ENCODE measurements around the gene RNF111. TPM values are rescaled to one million over a fixed set of nuclear protein-coding genes. Genes with fewer than 3 reads are reported as not detected.
"Not testable (repeated sequence)": the region's sequence is repeated elsewhere in the genome, so short reads cannot be mapped to it uniquely, and the experiment has no call there.

RNF111 gene
- total and polyA plus RNA-seq, 5 donors = 8.0 to 29.4 (median 24.8) TPM

- DNase-seq; H3K4me3 ChIP-seq (ENCODE audit: low read length); H3K4me1 ChIP-seq (ENCODE audit: control insufficient read depth, insufficient read depth, low read length); ATAC-seq; H3K9me3 ChIP-seq (ENCODE audit: control insufficient read depth, low read length); intact Hi-C loops (cut with DNase I); H3K27ac ChIP-seq (ENCODE audit: low read length); H3K27me3 ChIP-seq (ENCODE audit: control insufficient read depth, insufficient read depth): not testable (repeated sequence)
- 98% methylated on average over 10 of the region's 10 CpGs for WGBS
Observed at GRCh38 chr15:59000251-59000650, 12.8 kb downstream of the RNF111 start.

DNA sequence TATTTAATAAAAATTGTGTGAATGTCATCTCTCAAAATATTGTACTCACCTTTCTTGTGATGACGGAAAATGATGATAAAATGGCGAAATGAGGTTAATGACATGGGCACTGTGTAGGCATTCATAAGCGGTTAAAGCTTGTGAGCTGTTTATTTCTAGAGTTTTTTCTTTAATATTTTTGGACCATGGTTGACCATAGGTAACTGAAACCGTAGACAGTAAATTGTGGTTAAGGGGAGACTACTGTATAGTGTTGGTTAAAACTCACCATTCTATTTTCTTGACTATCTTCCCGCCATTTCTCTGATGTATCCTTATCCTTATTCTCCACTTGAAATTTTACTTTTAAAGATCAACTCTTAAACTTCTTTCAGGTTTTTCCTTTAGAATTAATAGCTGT is 14.5 kb downstream of the RNF111 start:
- no peak overlapping the region for H3K4me3 ChIP-seq (ENCODE audit: low read length)
- H3K27me3 ChIP-seq (ENCODE audit: control insufficient read depth, insufficient read depth) = no peaks in the 10 kb centered on the region
- H3K9me3 ChIP-seq (ENCODE audit: control insufficient read depth, low read length) = no peaks in the 10 kb centered on the region
- 96% methylated on average over 5 of the region's 5 CpGs for WGBS
- no peak for ATAC-seq
- no peak for DNase-seq
- H3K27ac ChIP-seq (ENCODE audit: low read length) = no peak overlapping the region
- intact Hi-C loops (cut with DNase I) = no loop called here
- no peaks in the 10 kb centered on the region for H3K4me1 ChIP-seq (ENCODE audit: control insufficient read depth, insufficient read depth, low read length)

- Histone ChIP-seq H3K9me3 (ENCODE audit: control insufficient read depth, low read length) (no peaks in the 10 kb centered on the region), H3K4me3 (ENCODE audit: low read length) (no peak overlapping the region), H3K27me3 (ENCODE audit: control insufficient read depth, insufficient read depth) (no peaks in the 10 kb centered on the region), H3K27ac (ENCODE audit: low read length) (no peak overlapping the region), H3K4me1 (ENCODE audit: control insufficient read depth, insufficient read depth, low read length) (no peaks in the 10 kb centered on the region)
- ATAC-seq = no peak
- intact Hi-C loops (cut with DNase I) = no loop called here
- no peak for DNase-seq
- WGBS = 84% methylated on average over 2 of the region's 2 CpGs
Observed at GRCh38 chr15:59002418-59002859, 15.0 kb downstream of the RNF111 start.

GRCh38 chr15:59005579-59005978 is 18.1 kb downstream of the RNF111 start:
- WGBS = 84% methylated on average over 5 of the region's 5 CpGs
- no peak overlapping the region for H3K4me3 ChIP-seq (ENCODE audit: low read length)
- ATAC-seq = no peak

GRCh38 chr15:59008086-59008485 is 20.6 kb downstream of the RNF111 start:
- Histone ChIP-seq H3K4me1 (ENCODE audit: control insufficient read depth, insufficient read depth, low read length) (no peaks in the 10 kb centered on the region), H3K4me3 (ENCODE audit: low read length) (no peak overlapping the region), H3K27ac (ENCODE audit: low read length) (no peak overlapping the region), H3K9me3 (ENCODE audit: control insufficient read depth, low read length) (no peaks in the 10 kb centered on the region), H3K27me3 (ENCODE audit: control insufficient read depth, insufficient read depth) (no peaks in the 10 kb centered on the region)
- WGBS = 89% methylated on average over 6 of the region's 6 CpGs
- DNase-seq (no peak), ATAC-seq (no peak)
- intact Hi-C loops (cut with DNase I) = no loop called here

More at GRCh38 chr15:59005579-59005978, 18.1 kb downstream of the RNF111 start:
- Histone ChIP-seq H3K4me1 (ENCODE audit: control insufficient read depth, insufficient read depth, low read length) (no peaks in the 10 kb centered on the region), H3K9me3 (ENCODE audit: control insufficient read depth, low read length) (no peaks in the 10 kb centered on the region), H3K27ac (ENCODE audit: low read length) (no peak overlapping the region), H3K27me3 (ENCODE audit: control insufficient read depth, insufficient read depth) (no peaks in the 10 kb centered on the region)
- no peak for DNase-seq
- intact Hi-C loops (cut with DNase I) = no loop called here

- Histone ChIP-seq H3K9me3 (ENCODE audit: control insufficient read depth, low read length) (no peaks in the 10 kb centered on the region), H3K4me3 (ENCODE audit: low read length) (no peak overlapping the region), H3K4me1 (ENCODE audit: control insufficient read depth, insufficient read depth, low read length) (peaks cover 2% of the 10 kb centered on the region), H3K27me3 (ENCODE audit: control insufficient read depth, insufficient read depth) (no peaks in the 10 kb centered on the region), H3K27ac (ENCODE audit: low read length) (no peak overlapping the region)
- intact Hi-C loops (cut with DNase I) = no loop called here
- no peak for DNase-seq
- ATAC-seq = no peak
- 62% methylated on average over 3 of the region's 3 CpGs for WGBS
Observed at GRCh38 chr15:59011262-59011952, 23.9 kb downstream of the RNF111 start.

DNA sequence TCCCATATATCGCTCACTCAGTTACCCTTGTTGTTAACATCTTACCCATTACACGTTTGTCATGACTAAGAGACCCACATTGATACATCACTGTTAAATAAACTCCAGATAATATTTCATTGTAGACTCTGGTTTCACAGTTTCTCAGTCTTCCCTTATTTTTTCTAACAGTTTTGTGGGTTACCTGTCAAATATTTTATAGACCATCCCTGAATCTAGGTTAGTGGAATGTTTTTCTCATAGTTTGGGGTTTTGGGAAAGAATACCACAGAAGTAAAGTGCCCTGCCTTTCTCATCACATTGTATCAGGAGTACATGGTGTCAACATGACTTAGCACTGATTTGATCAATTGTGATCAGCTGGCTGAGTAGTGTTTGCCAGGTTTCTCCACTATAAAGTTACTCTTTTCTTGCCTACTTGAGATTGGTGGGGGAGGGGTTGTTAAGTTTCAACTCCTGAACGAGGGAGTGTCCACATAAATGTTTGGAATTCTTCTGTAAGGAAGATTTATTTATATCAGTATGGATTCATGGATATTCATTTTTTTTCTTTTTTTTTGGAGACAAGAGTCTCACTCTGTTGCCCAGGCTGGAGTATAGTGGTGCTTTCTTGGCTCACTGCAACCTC is 25.9 kb downstream of the RNF111 start:
- ATAC-seq = no peak
- Histone ChIP-seq H3K27ac (ENCODE audit: low read length) (no peak overlapping the region), H3K4me1 (ENCODE audit: control insufficient read depth, insufficient read depth, low read length) (peaks cover 2% of the 10 kb centered on the region), H3K4me3 (ENCODE audit: low read length) (no peak overlapping the region), H3K27me3 (ENCODE audit: control insufficient read depth, insufficient read depth) (no peaks in the 10 kb centered on the region), H3K9me3 (ENCODE audit: control insufficient read depth, low read length) (no peaks in the 10 kb centered on the region)
- WGBS = 83% methylated on average over 3 of the region's 3 CpGs
- intact Hi-C loops (cut with DNase I) = no loop called here
- no peak for DNase-seq

- no peak for ATAC-seq
- WGBS = 100% methylated on average over 1 of the region's 1 CpG
- Histone ChIP-seq H3K27ac (ENCODE audit: low read length) (no peak overlapping the region), H3K9me3 (ENCODE audit: control insufficient read depth, low read length) (no peaks in the 10 kb centered on the region), H3K4me1 (ENCODE audit: control insufficient read depth, insufficient read depth, low read length) (peaks cover 2% of the 10 kb centered on the region), H3K27me3 (ENCODE audit: control insufficient read depth, insufficient read depth) (no peaks in the 10 kb centered on the region), H3K4me3 (ENCODE audit: low read length) (no peak overlapping the region)
- no peak for DNase-seq
- intact Hi-C loops (cut with DNase I) = no loop called here
Observed at GRCh38 chr15:59014068-59014467, 26.6 kb downstream of the RNF111 start.

- H3K4me3 ChIP-seq (ENCODE audit: low read length) = no peak overlapping the region
- intact Hi-C loops (cut with DNase I) = no loop called here
- WGBS = 94% methylated on average over 2 of the region's 2 CpGs
- H3K27ac ChIP-seq (ENCODE audit: low read length) = no peak overlapping the region
- H3K9me3 ChIP-seq (ENCODE audit: control insufficient read depth, low read length) = no peaks in the 10 kb centered on the region
- no peak for DNase-seq
- no peaks in the 10 kb centered on the region for H3K27me3 ChIP-seq (ENCODE audit: control insufficient read depth, insufficient read depth)
- ATAC-seq = no peak
- peaks cover 2% of the 10 kb centered on the region for H3K4me1 ChIP-seq (ENCODE audit: control insufficient read depth, insufficient read depth, low read length)
Observed at GRCh38 chr15:59017449-59017848, 30.0 kb downstream of the RNF111 start.

DNA sequence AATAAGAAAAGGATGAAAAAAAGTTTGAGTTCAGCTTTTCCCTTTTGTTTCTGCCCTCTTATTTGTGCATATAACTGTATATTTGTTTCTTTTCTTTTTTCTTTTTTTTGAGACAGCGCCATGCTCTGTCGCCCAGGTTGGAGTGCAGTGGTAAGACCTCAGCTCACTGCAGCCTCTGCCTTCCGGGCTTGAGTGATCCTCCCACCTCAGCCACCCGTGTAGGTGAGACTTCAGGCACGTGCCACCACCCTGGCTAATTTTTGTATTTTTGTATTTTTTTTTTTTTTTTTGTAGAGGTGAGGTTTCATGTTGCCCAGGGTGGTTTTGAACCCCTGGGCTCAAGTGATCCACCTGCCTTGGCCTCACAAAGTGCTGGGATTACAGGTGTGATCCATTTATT is 31.4 kb downstream of the RNF111 start:
- intact Hi-C loops (cut with DNase I) = no loop called here
- ATAC-seq (no peak), DNase-seq (no peak)
- Histone ChIP-seq H3K4me1 (ENCODE audit: control insufficient read depth, insufficient read depth, low read length) (no peaks in the 10 kb centered on the region), H3K27ac (ENCODE audit: low read length) (no peak overlapping the region), H3K27me3 (ENCODE audit: control insufficient read depth, insufficient read depth) (no peaks in the 10 kb centered on the region), H3K4me3 (ENCODE audit: low read length) (no peak overlapping the region), H3K9me3 (ENCODE audit: control insufficient read depth, low read length) (no peaks in the 10 kb centered on the region)
- WGBS = 90% methylated on average over 5 of the region's 5 CpGs

GRCh38 chr15:59020322-59020721 is 32.9 kb downstream of the RNF111 start:
- Histone ChIP-seq H3K4me3 (ENCODE audit: low read length) (no peak overlapping the region), H3K4me1 (ENCODE audit: control insufficient read depth, insufficient read depth, low read length) (no peaks in the 10 kb centered on the region), H3K27me3 (ENCODE audit: control insufficient read depth, insufficient read depth) (no peaks in the 10 kb centered on the region), H3K9me3 (ENCODE audit: control insufficient read depth, low read length) (no peaks in the 10 kb centered on the region), H3K27ac (ENCODE audit: low read length) (no peak overlapping the region)
- intact Hi-C loops (cut with DNase I) = no loop called here
- ATAC-seq (no peak), DNase-seq (no peak)

Measured in right cardiac atrium (tissue), 5 donors.